ENCODE measurements around the gene FFAR2.

DNA sequence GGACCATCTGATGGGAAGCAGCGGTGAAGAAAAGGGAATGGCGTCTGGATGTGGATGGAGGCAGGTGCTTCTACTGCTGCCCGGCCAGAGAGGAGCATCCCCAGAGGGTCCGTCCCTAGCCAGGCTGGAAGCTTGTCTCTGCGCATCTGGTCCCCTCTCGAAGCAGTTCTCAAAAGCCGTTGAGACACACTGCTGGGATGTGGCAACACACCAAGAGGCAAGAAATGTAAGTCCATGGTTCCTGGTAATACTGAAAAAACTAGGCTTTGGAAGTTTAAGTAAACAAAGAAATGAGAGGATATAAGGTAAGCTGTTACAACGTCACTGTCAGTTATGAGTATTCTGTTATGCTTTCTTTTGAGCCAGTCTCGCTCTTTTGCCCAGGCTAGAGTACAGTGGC, 15.1 kb upstream of the FFAR2 start:
- TF ChIP-seq GATA3 (IDR thresholded peaks at IDR 0.05; ENCODE audit: low read depth, low read length) (no peak), GATA2 (IDR thresholded peaks at IDR 0.05; ENCODE audit: low read depth, low read length) (no peak)

All from SH-SY5Y (cell line).